Vagina (tissue), 2 donors: ENCODE results near the gene FNDC5.

Experiments
- POLR2A ChIP-seq, 2 donors: fragments of 450-650 bp; IDR thresholded peaks; one replicate each; pipeline ENCODE4 v1.6.1; 2017; ENCODE audit warnings: antibody characterized with exemption in 2 of 2, mild to moderate bottlenecking in 2 of 2, moderate library complexity in 2 of 2
- POLR2AphosphoS5 ChIP-seq, 2 donors: sonication (generic); formaldehyde crosslinking; IDR thresholded peaks; one replicate each; pipeline ENCODE4 v1.9.0; 2017; ENCODE audit warnings: antibody characterized with exemption in 2 of 2, mild to moderate bottlenecking in 2 of 2, low read depth in 1 of 2; ENCODE audit not compliant: insufficient read depth in 1 of 2
- TF ChIP-seq, protein P1 (sequence below), 3 experiments: fragments of 450-650 bp in 2 of 3; fragments of 200-600 bp in 1 of 3; sonication (generic) in 1 of 3; IDR thresholded peaks; one replicate each; pipeline ENCODE4 v1.5.1; 2017 to 2019; ENCODE audit warnings: antibody characterized with exemption in 3 of 3, mild to moderate bottlenecking in 2 of 3, moderate library complexity in 2 of 3

GRCh38 chr1:32878637-32879041 is 7.9 kb upstream of the FNDC5 start:
- TF ChIP-seq, protein P1, sequence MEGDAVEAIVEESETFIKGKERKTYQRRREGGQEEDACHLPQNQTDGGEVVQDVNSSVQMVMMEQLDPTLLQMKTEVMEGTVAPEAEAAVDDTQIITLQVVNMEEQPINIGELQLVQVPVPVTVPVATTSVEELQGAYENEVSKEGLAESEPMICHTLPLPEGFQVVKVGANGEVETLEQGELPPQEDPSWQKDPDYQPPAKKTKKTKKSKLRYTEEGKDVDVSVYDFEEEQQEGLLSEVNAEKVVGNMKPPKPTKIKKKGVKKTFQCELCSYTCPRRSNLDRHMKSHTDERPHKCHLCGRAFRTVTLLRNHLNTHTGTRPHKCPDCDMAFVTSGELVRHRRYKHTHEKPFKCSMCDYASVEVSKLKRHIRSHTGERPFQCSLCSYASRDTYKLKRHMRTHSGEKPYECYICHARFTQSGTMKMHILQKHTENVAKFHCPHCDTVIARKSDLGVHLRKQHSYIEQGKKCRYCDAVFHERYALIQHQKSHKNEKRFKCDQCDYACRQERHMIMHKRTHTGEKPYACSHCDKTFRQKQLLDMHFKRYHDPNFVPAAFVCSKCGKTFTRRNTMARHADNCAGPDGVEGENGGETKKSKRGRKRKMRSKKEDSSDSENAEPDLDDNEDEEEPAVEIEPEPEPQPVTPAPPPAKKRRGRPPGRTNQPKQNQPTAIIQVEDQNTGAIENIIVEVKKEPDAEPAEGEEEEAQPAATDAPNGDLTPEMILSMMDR (IDR thresholded peaks at IDR 0.05), result no peak
- no peak for TF ChIP-seq POLR2A (IDR thresholded peaks at IDR 0.05)
- no peak for TF ChIP-seq POLR2AphosphoS5 (IDR thresholded peaks at IDR 0.05; ENCODE audit: insufficient read depth in 1 of 2, low read depth in 1 of 2)
